ENCODE measurements around the gene FAM216B. TPM values are rescaled to one million over a fixed set of nuclear protein-coding genes. Genes with fewer than 3 reads are reported as not detected.

FAM216B gene
- total RNA-seq, 2 experiments from 2014 or later = not detected

GRCh38 chr13:42758515-42758914 is 22.9 kb upstream of the FAM216B start:
- Mint-ChIP-seq H3K27ac (no peak overlapping the region), H3K4me1 (ENCODE audit: low read depth) (no peaks in the 10 kb centered on the region), H3K27me3 (peaks cover 5% of the 10 kb centered on the region), H3K9me3 (no peaks in the 10 kb centered on the region), H3K36me3 (ENCODE audit: low read depth) (no peaks in the 10 kb centered on the region), H3K4me3 (no peak overlapping the region)
- TF ChIP-seq, protein P1, sequence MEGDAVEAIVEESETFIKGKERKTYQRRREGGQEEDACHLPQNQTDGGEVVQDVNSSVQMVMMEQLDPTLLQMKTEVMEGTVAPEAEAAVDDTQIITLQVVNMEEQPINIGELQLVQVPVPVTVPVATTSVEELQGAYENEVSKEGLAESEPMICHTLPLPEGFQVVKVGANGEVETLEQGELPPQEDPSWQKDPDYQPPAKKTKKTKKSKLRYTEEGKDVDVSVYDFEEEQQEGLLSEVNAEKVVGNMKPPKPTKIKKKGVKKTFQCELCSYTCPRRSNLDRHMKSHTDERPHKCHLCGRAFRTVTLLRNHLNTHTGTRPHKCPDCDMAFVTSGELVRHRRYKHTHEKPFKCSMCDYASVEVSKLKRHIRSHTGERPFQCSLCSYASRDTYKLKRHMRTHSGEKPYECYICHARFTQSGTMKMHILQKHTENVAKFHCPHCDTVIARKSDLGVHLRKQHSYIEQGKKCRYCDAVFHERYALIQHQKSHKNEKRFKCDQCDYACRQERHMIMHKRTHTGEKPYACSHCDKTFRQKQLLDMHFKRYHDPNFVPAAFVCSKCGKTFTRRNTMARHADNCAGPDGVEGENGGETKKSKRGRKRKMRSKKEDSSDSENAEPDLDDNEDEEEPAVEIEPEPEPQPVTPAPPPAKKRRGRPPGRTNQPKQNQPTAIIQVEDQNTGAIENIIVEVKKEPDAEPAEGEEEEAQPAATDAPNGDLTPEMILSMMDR (IDR thresholded peaks at IDR 0.05) = no peak
- DNase-seq = no peak
- ChIA-PET CTCF (no interaction called here), POLR2A (no interaction called here)
- no peak for ATAC-seq
- intact Hi-C loops (cut with micrococcal nuclease) = no loop called here

DNA sequence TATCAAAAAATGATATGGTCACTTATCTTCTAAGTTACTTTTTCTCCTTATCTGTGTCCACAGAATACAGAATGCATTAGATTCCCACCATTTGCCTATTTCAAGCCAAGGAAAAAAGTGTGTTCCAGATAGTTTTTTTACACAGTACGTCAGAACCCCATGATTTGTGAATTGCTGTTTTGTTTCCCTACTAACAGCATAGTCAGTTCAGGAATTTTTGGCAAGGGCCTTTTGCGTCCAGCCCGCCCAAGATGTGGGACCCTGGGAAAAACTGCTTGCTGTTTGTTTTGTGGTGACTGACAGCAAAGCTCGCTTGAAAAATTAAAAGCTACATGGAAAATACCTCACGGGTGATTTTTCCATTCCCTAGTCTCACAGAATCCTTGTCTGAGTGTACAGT is 20.4 kb upstream of the FAM216B start:
- ATAC-seq (no peak), DNase-seq (no peak)
- ChIA-PET CTCF (no interaction called here), POLR2A (no interaction called here)
- H3K27me3 Mint-ChIP-seq = peaks cover 8% of the 10 kb centered on the region
- intact Hi-C loops (cut with micrococcal nuclease) = no loop called here
- H3K9me3 Mint-ChIP-seq = no peaks in the 10 kb centered on the region
- no peaks in the 10 kb centered on the region for H3K36me3 Mint-ChIP-seq (ENCODE audit: low read depth)
- no peaks in the 10 kb centered on the region for H3K4me1 Mint-ChIP-seq (ENCODE audit: low read depth)
- H3K27ac Mint-ChIP-seq = no peak overlapping the region
- no peak overlapping the region for H3K4me3 Mint-ChIP-seq
- TF ChIP-seq, protein P1 (IDR thresholded peaks at IDR 0.05) = no peak

- ATAC-seq = no peak
- Mint-ChIP-seq H3K27me3 (peaks cover 8% of the 10 kb centered on the region), H3K27ac (no peak overlapping the region), H3K4me1 (ENCODE audit: low read depth) (no peaks in the 10 kb centered on the region), H3K4me3 (no peak overlapping the region), H3K9me3 (no peaks in the 10 kb centered on the region), H3K36me3 (ENCODE audit: low read depth) (no peaks in the 10 kb centered on the region)
- TF ChIP-seq, protein P1 (IDR thresholded peaks at IDR 0.05) = no peak
- intact Hi-C loops (cut with micrococcal nuclease) = no loop called here
- ChIA-PET CTCF (no interaction called here), POLR2A (no interaction called here)
- no peak for DNase-seq
These were observed 19.1 kb upstream of the FAM216B start for GRCh38 chr13:42762251-42762650.

- ATAC-seq = no peak
- H3K4me1 Mint-ChIP-seq (ENCODE audit: low read depth) = no peaks in the 10 kb centered on the region
These were observed 18.5 kb upstream of the FAM216B start for GRCh38 chr13:42762917-42763316.

GRCh38 chr13:42766016-42766415 is 15.4 kb upstream of the FAM216B start:
- Mint-ChIP-seq H3K27ac (no peak overlapping the region), H3K27me3 (peaks cover 7% of the 10 kb centered on the region), H3K9me3 (no peaks in the 10 kb centered on the region), H3K36me3 (ENCODE audit: low read depth) (no peaks in the 10 kb centered on the region), H3K4me3 (no peak overlapping the region), H3K4me1 (ENCODE audit: low read depth) (no peaks in the 10 kb centered on the region)
- ATAC-seq = no peak
- intact Hi-C loops (cut with micrococcal nuclease) = no loop called here
- TF ChIP-seq, protein P1 (IDR thresholded peaks at IDR 0.05) = no peak
- ChIA-PET POLR2A (no interaction called here), CTCF (no interaction called here)
- no peak for DNase-seq

More at GRCh38 chr13:42762917-42763316, 18.5 kb upstream of the FAM216B start:
- TF ChIP-seq, protein P1 (IDR thresholded peaks at IDR 0.05) = no peak
- intact Hi-C loops (cut with micrococcal nuclease) = no loop called here
- Mint-ChIP-seq H3K27me3 (peaks cover 5% of the 10 kb centered on the region), H3K27ac (no peak overlapping the region), H3K9me3 (no peaks in the 10 kb centered on the region), H3K4me3 (no peak overlapping the region), H3K36me3 (ENCODE audit: low read depth) (no peaks in the 10 kb centered on the region)
- ChIA-PET CTCF (no interaction called here), POLR2A (no interaction called here)
- DNase-seq = no peak

Data from activated CD8-positive, alpha-beta T cell treated with anti-CD3 and anti-CD28 coated beads for 36 hours (primary cell).